Islet of Langerhans (tissue), 1 donor: ENCODE data around the gene OR8A1.
"Not testable (repeated sequence)": the region's sequence is repeated elsewhere in the genome, so short reads cannot be mapped to it uniquely, and the experiment has no call there.

Experiments
- FAIRE-seq: peaks from one replicate; lab custom pipeline; 2011; peaks lifted over from hg19 to GRCh38; lab: Jason Lieb, UNC

The OR8A1 gene

GRCh38 chr11:124595302-124595701 is 25.5 kb downstream of the OR8A1 start:
- no peak for FAIRE-seq

- FAIRE-seq: no peak
These were observed 27.8 kb downstream of the OR8A1 start for GRCh38 chr11:124597626-124598025.

GRCh38 chr11:124600621-124601320 is 31.0 kb downstream of the OR8A1 start:
- FAIRE-seq: no peak

GRCh38 chr11:124602193-124602592 is 32.4 kb downstream of the OR8A1 start:
- FAIRE-seq: no peak

- not testable (repeated sequence) for FAIRE-seq
These were observed 32.9 kb downstream of the OR8A1 start for GRCh38 chr11:124602723-124603122.

- no peak for FAIRE-seq
These were observed 35.9 kb downstream of the OR8A1 start for GRCh38 chr11:124605719-124606118.

GRCh38 chr11:124608147-124608546 is 38.4 kb downstream of the OR8A1 start:
- no peak for FAIRE-seq

- FAIRE-seq: no peak
These were observed 40.5 kb downstream of the OR8A1 start for GRCh38 chr11:124610295-124610694.

- FAIRE-seq: no peak
These were observed 41.3 kb downstream of the OR8A1 start, which contains the start of gene PANX3 for GRCh38 chr11:124611064-124611463. Gene PANX3 (plus strand): TSS chr11:124611428. CDS start chr11:124611557, 129 bp downstream.

- FAIRE-seq: no peak
These were observed 42.2 kb downstream of the OR8A1 start for GRCh38 chr11:124612045-124612444.

- no peak for FAIRE-seq
These were observed 42.9 kb downstream of the OR8A1 start for GRCh38 chr11:124612567-124613246.

- no peak for FAIRE-seq
These were observed 49.1 kb downstream of the OR8A1 start for GRCh38 chr11:124618863-124619262.
